C4-2B (cell line): ENCODE results near the gene SAXO2.
"Not testable (repeated sequence)": the region's sequence is repeated elsewhere in the genome, so short reads cannot be mapped to it uniquely, and the experiment has no call there.

Experiments used
- ZFX ChIP-seq: fragments of 450-650 bp; IDR thresholded peaks from 2 replicates; pipeline ENCODE4 v1.6.1; 2017
- TF ChIP-seq, protein P1 (sequence below): fragments of 450-650 bp; conservative IDR thresholded peaks from 2 replicates; pipeline ENCODE4 v1.5.1; 2017; ENCODE audit warnings: mild to moderate bottlenecking

GRCh38 chr15:82322488-82322887 is 59.9 kb downstream of the SAXO2 start:
- TF ChIP-seq, protein P1, sequence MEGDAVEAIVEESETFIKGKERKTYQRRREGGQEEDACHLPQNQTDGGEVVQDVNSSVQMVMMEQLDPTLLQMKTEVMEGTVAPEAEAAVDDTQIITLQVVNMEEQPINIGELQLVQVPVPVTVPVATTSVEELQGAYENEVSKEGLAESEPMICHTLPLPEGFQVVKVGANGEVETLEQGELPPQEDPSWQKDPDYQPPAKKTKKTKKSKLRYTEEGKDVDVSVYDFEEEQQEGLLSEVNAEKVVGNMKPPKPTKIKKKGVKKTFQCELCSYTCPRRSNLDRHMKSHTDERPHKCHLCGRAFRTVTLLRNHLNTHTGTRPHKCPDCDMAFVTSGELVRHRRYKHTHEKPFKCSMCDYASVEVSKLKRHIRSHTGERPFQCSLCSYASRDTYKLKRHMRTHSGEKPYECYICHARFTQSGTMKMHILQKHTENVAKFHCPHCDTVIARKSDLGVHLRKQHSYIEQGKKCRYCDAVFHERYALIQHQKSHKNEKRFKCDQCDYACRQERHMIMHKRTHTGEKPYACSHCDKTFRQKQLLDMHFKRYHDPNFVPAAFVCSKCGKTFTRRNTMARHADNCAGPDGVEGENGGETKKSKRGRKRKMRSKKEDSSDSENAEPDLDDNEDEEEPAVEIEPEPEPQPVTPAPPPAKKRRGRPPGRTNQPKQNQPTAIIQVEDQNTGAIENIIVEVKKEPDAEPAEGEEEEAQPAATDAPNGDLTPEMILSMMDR: not testable (repeated sequence)
- TF ChIP-seq ZFX: not testable (repeated sequence)
